ENCODE measurements around the gene HTR3D.
"Not testable (repeated sequence)": the region's sequence is repeated elsewhere in the genome, so short reads cannot be mapped to it uniquely, and the experiment has no call there.

The HTR3D gene

DNA sequence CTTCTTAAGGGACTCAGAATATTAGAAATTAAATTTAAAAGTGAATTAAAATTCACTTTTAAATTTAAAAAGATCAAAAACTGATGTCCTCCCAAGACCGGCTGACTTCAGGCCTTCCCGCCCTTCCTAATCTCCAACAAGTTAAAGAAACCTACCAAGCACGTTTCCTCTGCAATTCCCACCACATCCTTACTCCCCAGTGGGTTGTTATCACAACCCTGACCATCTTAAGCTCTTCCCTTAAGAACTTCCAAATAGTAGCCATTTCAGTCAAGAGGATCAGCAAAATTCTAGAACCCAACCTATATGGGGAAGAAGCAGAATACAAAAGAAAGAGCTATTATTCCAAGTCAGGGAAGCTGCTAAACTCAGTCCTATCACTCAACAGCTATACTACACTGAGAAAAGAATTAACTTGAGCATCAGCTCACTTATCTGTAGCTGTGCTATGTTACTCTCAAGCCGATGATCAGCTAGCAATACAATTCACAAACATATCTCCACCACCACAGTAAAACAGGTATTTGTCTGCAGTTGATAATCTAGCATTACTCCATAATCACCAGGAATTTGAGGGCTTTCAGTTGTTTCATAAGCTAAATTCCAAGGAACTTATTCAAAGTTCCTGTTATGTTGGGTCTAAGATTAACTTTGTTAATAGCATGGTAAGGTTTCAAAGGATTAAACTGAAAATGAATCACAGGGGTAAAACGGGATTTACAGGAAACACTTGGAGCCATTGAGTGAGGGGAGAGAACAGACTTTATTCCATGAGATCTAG, 28.2 kb upstream of the HTR3D start:
- H3K9me3 ChIP-seq (ENCODE audit: control insufficient read depth, low read length), result no peaks in the 10 kb centered on the region
- H3K27ac ChIP-seq (ENCODE audit: low read depth, low read length, severe bottlenecking), result no peak overlapping the region
- WGBS, 2 experiments (ENCODE audit: insufficient coverage in 2 of 2), result 83 to 96% methylated on average over 5 of the region's 5 CpGs
- H3K4me1 ChIP-seq (ENCODE audit: control insufficient read depth, insufficient read depth, low read length, poor library complexity, severe bottlenecking), result peaks cover 3% of the 10 kb centered on the region
- no peak overlapping the region for H3K4me3 ChIP-seq (ENCODE audit: extremely low read depth, insufficient read depth, low read length, poor library complexity, severe bottlenecking)
- peaks cover 44% of the 10 kb centered on the region for H3K36me3 ChIP-seq (ENCODE audit: control insufficient read depth, insufficient read depth, low read length)

DNA sequence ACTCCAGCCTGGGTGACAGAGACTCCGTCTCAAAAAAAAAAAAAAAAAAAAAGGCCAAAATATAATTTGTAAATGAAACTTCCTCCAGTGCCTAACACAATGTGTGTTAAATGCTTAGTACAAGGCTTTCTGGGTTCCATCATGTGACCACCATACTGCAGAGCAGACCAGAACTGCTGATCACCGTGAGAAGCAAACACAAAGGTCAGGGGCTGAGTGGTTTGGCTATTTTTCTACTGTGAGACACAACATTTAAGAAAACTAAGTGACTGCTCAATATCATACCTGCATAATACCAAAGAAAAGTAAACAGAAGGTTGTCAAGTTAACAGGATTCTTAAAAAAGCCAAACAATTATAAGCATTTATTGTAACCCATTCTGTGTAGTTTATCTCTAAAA, 27.1 kb upstream of the HTR3D start:
- H3K27ac ChIP-seq (ENCODE audit: low read depth, low read length, severe bottlenecking), result no peak overlapping the region
- no CpG with 5 or more reads among the region's 2 CpGs for WGBS, 2 experiments (ENCODE audit: insufficient coverage in 2 of 2)
- H3K9me3 ChIP-seq (ENCODE audit: control insufficient read depth, low read length), result no peaks in the 10 kb centered on the region
- peaks cover 3% of the 10 kb centered on the region for H3K4me1 ChIP-seq (ENCODE audit: control insufficient read depth, insufficient read depth, low read length, poor library complexity, severe bottlenecking)
- H3K4me3 ChIP-seq (ENCODE audit: extremely low read depth, insufficient read depth, low read length, poor library complexity, severe bottlenecking), result no peak overlapping the region
- H3K36me3 ChIP-seq (ENCODE audit: control insufficient read depth, insufficient read depth, low read length), result peaks cover 49% of the 10 kb centered on the region

- WGBS, 2 experiments (ENCODE audit: insufficient coverage in 2 of 2), result 78 to 96% methylated on average over 8 to 10 of the region's 11 CpGs
- Histone ChIP-seq H3K27ac (ENCODE audit: low read depth, low read length, severe bottlenecking) (no peak overlapping the region), H3K4me3 (ENCODE audit: extremely low read depth, insufficient read depth, low read length, poor library complexity, severe bottlenecking) (no peak overlapping the region), H3K9me3 (ENCODE audit: control insufficient read depth, low read length) (no peaks in the 10 kb centered on the region), H3K4me1 (ENCODE audit: control insufficient read depth, insufficient read depth, low read length, poor library complexity, severe bottlenecking) (peaks cover 3% of the 10 kb centered on the region), H3K36me3 (ENCODE audit: control insufficient read depth, insufficient read depth, low read length) (peaks cover 49% of the 10 kb centered on the region)
Observed at GRCh38 chr3:184005941-184006507, 25.5 kb upstream of the HTR3D start.

- H3K4me1 ChIP-seq (ENCODE audit: control insufficient read depth, insufficient read depth, low read length, poor library complexity, severe bottlenecking); H3K27ac ChIP-seq (ENCODE audit: low read depth, low read length, severe bottlenecking); H3K4me3 ChIP-seq (ENCODE audit: extremely low read depth, insufficient read depth, low read length, poor library complexity, severe bottlenecking); H3K9me3 ChIP-seq (ENCODE audit: control insufficient read depth, low read length): not testable (repeated sequence)
- 94 to 98% methylated on average over 3 to 9 of the region's 11 CpGs for WGBS, 2 experiments (ENCODE audit: insufficient coverage in 2 of 2)
- H3K36me3 ChIP-seq (ENCODE audit: control insufficient read depth, insufficient read depth, low read length), result peaks cover 51% of the 10 kb centered on the region
Observed at GRCh38 chr3:184007143-184007813, 24.3 kb upstream of the HTR3D start.

- H3K4me3 ChIP-seq (ENCODE audit: extremely low read depth, insufficient read depth, low read length, poor library complexity, severe bottlenecking), result no peak overlapping the region
- no peak overlapping the region for H3K27ac ChIP-seq (ENCODE audit: low read depth, low read length, severe bottlenecking)
- WGBS, 2 experiments (ENCODE audit: insufficient coverage in 2 of 2), result 86% methylated on average over 1 of the region's 3 CpGs; no CpG with 5 or more reads in 1 of the 2 experiments
- H3K9me3 ChIP-seq (ENCODE audit: control insufficient read depth, low read length), result no peaks in the 10 kb centered on the region
- peaks cover 55% of the 10 kb centered on the region for H3K36me3 ChIP-seq (ENCODE audit: control insufficient read depth, insufficient read depth, low read length)
- peaks cover 3% of the 10 kb centered on the region for H3K4me1 ChIP-seq (ENCODE audit: control insufficient read depth, insufficient read depth, low read length, poor library complexity, severe bottlenecking)
Observed at GRCh38 chr3:184008161-184008560, 23.4 kb upstream of the HTR3D start.

DNA sequence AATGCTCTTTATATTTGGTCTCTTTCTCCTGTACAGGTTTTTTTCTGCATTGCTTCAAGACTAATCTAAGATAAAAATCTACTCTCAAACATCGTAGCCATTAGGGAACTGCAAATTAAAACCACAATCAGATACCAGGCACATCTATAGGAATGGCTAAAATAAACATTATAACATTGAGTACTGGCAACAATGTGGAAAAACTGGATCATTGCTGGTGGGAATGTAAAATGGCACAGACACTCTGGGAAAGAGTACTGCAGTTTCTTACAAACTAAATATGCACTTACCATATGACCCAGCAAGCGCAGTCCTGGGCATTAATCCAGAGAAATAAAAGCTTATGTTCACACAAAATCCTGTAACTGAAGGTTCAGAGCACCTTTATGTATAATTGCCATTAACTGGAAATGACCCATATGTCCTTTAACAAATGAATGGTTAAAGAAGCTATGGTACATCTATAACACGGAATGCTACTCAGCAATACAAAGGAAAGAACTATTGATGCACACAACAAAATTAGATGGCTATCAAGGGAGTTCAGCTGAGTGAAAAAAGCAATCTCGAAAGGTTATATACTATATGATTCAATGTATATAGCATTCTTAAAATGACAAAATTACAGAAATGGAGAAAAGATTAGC, 20.2 kb upstream of the HTR3D start:
- H3K36me3 ChIP-seq (ENCODE audit: control insufficient read depth, insufficient read depth, low read length), result peaks cover 62% of the 10 kb centered on the region
- 86% methylated on average over 1 of the region's 4 CpGs; no CpG with 5 or more reads in 1 of the 2 experiments for WGBS, 2 experiments (ENCODE audit: insufficient coverage in 2 of 2)
- no peak overlapping the region for H3K27ac ChIP-seq (ENCODE audit: low read depth, low read length, severe bottlenecking)
- H3K4me3 ChIP-seq (ENCODE audit: extremely low read depth, insufficient read depth, low read length, poor library complexity, severe bottlenecking), result no peak overlapping the region
- H3K4me1 ChIP-seq (ENCODE audit: control insufficient read depth, insufficient read depth, low read length, poor library complexity, severe bottlenecking), result peaks cover 12% of the 10 kb centered on the region
- H3K9me3 ChIP-seq (ENCODE audit: control insufficient read depth, low read length), result no peaks in the 10 kb centered on the region

- H3K36me3 ChIP-seq (ENCODE audit: control insufficient read depth, insufficient read depth, low read length), result peaks cover 62% of the 10 kb centered on the region
- WGBS, 2 experiments (ENCODE audit: insufficient coverage in 2 of 2), result 94 to 100% methylated on average over 3 of the region's 6 CpGs
- no peak overlapping the region for H3K27ac ChIP-seq (ENCODE audit: low read depth, low read length, severe bottlenecking)
- H3K4me3 ChIP-seq (ENCODE audit: extremely low read depth, insufficient read depth, low read length, poor library complexity, severe bottlenecking), result no peak overlapping the region
- no peaks in the 10 kb centered on the region for H3K9me3 ChIP-seq (ENCODE audit: control insufficient read depth, low read length)
- peaks cover 14% of the 10 kb centered on the region for H3K4me1 ChIP-seq (ENCODE audit: control insufficient read depth, insufficient read depth, low read length, poor library complexity, severe bottlenecking)
Observed at GRCh38 chr3:184011937-184012889, 19.3 kb upstream of the HTR3D start.

DNA sequence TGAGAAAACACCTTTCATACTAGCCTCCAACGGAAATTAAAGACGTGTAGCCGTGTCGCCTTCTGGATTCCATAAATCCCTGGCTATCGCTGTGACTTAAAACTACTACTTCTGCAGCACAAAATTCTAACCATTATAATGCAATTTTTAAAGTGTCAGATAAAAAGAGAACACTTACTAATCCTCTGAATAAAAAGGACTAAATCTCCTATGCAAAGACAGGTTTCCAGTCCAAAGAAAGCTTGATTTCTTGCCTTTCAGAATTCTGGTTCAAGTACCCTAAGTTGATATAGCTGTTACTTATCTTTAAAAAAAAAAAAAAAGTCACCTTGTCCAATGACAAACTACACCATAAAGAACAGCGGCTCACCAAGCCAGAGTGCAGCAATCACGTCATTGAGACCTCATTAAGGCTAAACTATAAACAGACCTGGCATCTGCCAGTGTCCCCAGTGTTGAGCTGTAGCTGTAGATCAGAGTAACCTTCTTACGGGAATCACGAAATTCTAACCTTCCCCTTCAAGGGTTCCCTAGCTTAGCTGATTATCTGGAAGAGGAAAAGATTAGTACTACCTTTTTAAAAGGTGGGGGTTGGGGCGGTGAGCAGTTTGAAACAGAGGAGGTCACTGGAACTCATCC, 16.0 kb upstream of the HTR3D start:
- Histone ChIP-seq H3K36me3 (ENCODE audit: control insufficient read depth, insufficient read depth, low read length) (peaks cover 35% of the 10 kb centered on the region), H3K9me3 (ENCODE audit: control insufficient read depth, low read length) (no peaks in the 10 kb centered on the region), H3K4me1 (ENCODE audit: control insufficient read depth, insufficient read depth, low read length, poor library complexity, severe bottlenecking) (peaks cover 14% of the 10 kb centered on the region), H3K27ac (ENCODE audit: low read depth, low read length, severe bottlenecking) (no peak overlapping the region), H3K4me3 (ENCODE audit: extremely low read depth, insufficient read depth, low read length, poor library complexity, severe bottlenecking) (no peak overlapping the region)
- WGBS, 2 experiments (ENCODE audit: insufficient coverage in 2 of 2), result 83 to 85% methylated on average over 5 of the region's 10 CpGs

DNA sequence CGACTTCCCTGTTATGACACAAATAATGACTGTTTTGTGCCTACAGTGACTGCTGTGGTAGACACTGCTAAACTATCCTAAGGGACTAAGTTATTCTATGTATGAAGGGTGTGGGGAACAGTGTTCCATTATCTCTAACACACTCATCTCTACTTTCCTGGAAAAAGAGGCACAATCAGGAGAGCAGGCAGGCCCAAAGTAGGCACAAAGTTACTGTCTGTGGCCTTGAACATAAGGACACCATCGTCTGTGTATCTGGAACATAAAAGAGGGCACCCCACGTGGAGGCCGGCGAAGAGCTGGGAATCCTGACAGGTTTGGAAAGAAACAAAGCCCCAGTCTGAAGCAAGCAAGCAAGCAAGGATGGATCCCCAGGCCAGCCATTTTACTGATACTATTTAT, 15.4 kb upstream of the HTR3D start:
- Histone ChIP-seq H3K27ac (ENCODE audit: low read depth, low read length, severe bottlenecking) (no peak overlapping the region), H3K4me3 (ENCODE audit: extremely low read depth, insufficient read depth, low read length, poor library complexity, severe bottlenecking) (no peak overlapping the region), H3K36me3 (ENCODE audit: control insufficient read depth, insufficient read depth, low read length) (peaks cover 28% of the 10 kb centered on the region), H3K9me3 (ENCODE audit: control insufficient read depth, low read length) (no peaks in the 10 kb centered on the region), H3K4me1 (ENCODE audit: control insufficient read depth, insufficient read depth, low read length, poor library complexity, severe bottlenecking) (peaks cover 14% of the 10 kb centered on the region)
- 49 to 73% methylated on average over 4 to 5 of the region's 5 CpGs for WGBS, 2 experiments (ENCODE audit: insufficient coverage in 2 of 2)
